DMS114 treated with DMSO at 0.1 percent for 48 hours (cell line): ENCODE measurements around the gene TBL1X.

Source experiments
- DNase-seq: peaks from one replicate; lab custom pipeline; 2025; ENCODE audit not compliant: unreplicated experiment; lab: John Stamatoyannopoulos, UW

The TBL1X gene

GRCh38 chrX:9619133-9619532, 154.3 kb downstream of the TBL1X start:
- DNase-seq: no peak

- DNase-seq: no peak
Measured at GRCh38 chrX:9619581-9619980, 154.7 kb downstream of the TBL1X start.

GRCh38 chrX:9622128-9622527, 157.3 kb downstream of the TBL1X start:
- no peak for DNase-seq

DNA sequence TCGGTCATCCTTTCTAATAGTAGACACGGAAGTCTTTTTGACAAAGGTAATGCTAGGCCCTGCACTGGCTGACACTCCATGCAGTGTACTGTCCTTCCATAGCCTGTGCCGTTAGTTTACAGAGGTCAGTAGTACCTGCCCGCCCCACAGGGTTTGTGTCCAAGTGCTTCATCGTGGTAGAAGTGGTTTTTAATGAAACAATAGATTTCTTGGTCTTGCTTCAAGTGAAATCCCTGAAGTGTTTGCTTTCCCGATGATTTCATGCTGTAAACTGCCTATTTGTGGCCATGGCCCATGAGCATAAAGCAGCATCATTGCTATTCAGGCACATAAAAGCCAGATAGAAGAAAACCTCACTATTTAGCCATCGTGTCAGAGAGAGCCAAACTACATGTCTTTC, 161.5 kb downstream of the TBL1X start:
- DNase-seq: no peak

GRCh38 chrX:9627922-9628321, 163.1 kb downstream of the TBL1X start:
- DNase-seq: no peak

DNA sequence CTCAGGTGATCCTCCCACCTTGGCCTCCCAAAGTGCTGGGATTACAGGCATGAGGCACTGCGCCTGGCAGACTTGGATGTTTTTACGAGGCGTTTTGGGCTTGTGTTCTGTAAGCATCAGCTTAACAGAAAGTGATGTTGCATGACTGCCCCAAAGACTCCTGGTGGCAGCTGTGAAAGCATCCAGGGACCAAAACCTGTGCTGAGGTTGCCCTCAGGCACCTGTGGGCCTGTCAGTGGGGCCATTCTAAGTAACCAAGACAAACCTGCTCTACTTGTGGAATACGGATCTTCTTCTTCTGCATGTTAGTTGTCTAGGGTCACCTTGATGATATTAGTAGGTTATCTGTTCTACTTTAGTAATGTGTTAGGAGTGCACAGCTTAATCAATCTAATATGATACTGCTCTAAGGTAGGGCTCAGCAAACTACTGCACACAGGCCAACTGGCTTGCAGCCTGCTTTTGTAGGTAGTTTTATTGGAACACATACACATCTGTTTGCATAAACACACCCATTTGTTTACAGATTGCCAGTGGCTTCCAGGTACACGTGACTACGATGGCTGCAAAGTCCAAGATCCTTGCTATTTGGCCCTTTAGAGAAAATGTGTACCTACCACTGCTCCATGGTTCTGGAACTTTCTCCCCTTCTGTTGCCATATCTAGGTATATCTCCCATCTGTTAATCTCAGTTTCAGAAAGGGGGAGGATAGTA, 164.1 kb downstream of the TBL1X start:
- no peak for DNase-seq

GRCh38 chrX:9634551-9634950, 169.7 kb downstream of the TBL1X start:
- DNase-seq: no peak

DNA sequence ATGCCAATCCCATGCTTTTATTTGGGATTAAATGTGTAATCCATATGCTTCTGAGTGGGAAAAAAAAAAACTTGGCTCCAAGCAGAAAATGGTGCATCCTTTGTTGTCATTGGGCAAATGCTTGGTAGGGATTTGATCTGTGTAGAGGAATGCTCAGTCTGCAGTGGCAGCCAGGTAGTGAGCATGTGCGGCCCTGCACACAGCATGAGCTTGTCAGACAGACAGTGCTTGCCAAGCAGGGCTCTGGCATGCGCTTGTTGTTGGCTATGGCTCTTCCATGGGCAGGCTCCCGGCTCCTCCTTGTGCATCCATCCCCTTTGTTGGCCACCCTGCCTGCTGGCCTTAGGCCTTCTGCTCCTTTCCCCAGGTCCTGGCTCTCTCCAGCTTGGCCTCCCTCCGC, 170.5 kb downstream of the TBL1X start:
- DNase-seq: no peak

DNA sequence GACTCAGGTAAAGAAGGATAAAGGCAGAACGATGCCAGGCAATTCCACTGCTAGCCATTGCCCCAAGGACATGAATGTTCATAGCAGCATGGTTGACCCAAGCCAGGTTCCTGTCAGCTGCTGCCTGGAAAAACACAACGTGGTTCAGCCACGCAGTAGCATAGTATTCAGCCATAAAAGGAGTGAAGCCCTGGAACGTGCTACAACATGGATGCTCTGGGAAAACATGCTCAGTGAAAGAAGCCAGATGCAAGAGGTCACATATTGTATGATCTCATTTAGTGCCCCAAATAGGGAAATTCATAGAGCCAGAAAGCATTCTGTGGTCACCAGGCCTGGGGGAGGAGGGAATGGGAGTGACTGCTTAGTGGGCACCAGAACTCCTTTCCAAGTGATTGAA, 170.9 kb downstream of the TBL1X start:
- DNase-seq: no peak

DNA sequence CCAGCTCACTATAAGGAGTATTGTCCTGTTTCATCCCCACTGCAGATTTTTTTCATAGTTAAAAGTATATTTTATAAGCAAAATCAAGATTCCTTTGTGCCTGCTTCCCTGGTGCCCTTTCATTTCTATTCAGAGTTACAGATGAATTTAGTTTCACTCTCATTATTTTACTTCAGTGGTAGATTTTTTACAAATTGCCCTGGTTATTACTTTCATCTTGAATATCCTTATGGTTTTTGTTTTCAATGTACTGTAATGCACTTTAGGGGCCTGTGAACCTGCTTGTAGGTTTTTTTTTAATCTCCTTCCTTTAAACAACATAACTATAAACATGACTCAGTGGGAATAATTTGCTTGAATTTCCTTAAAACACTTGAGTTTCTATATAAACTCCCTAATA, 174.0 kb downstream of the TBL1X start:
- DNase-seq: no peak

GRCh38 chrX:9642270-9642995, 177.6 kb downstream of the TBL1X start:
- no peak for DNase-seq

DNA sequence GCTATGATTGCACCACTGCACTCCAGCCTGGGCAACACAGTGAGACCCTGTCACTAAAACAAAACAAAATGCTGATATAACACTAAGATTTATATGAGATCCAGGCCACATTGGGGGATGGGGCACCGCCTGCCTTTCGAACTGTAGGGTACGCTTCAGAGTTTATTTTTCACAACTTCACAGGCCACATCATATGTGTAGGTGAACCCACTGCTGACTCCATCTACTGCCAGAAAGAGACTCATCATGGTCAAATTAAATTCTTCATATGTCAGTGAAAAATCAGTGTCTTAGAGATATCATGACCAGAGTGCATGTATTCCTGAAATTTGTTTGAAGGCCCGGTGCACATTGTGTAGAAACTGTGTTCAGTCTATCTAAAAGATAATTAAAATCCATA, 178.9 kb downstream of the TBL1X start:
- DNase-seq: no peak

DNA sequence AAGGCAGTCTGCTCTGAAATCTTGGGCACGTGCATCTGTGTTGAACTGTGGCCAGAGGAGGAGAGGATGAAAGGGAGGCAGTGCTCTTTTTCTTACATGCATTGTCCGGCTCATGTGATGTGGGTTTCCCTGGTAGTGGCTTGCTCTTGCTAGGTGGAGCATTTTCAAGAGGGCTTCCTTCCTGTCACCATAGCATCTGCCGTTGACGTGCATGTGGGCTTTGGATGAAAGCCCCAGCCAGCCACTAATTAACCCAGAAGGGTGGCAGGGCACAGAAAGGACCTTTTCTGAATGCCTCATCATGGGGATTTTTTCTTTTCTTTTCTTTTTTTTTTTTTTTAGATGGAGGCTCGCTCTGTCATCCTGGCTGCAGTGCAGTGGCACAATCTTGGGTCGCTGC, 179.5 kb downstream of the TBL1X start:
- DNase-seq: no peak

DNA sequence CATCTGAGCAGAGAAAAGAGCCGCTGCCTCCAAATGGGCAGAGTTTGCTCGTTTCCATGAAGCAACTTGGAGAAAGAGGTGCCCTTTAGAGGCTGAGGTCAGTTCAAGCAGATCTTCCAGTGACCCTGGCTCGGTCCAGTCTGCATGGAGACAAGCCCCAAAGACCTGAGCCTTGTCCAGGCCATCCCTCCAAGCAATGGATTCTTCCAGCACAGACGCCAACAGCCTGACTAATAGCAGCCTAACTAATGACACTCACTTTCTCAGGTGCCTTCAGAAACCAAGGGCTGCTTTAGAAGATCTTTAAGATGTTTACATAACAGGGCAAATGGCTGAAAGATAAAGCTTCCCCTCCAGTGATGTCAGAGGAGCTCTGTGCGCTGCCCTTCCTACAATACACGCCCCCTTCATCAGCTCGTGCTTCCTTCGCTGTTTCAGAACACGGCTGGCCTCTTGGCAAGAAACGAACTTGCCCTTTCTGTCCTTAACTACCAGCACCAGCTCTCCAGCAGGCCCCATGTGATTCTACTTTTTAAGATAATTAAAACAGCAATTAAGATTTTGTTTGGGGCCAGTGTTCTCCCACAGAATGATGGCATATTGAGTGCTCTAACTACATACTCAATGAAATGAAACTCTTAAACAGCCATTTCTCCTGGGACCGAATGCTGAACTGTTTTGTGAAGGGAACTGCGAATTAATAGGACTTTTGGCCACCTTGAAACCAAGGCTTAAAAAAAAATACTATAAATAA, 181.8 kb downstream of the TBL1X start:
- no peak for DNase-seq

DNA sequence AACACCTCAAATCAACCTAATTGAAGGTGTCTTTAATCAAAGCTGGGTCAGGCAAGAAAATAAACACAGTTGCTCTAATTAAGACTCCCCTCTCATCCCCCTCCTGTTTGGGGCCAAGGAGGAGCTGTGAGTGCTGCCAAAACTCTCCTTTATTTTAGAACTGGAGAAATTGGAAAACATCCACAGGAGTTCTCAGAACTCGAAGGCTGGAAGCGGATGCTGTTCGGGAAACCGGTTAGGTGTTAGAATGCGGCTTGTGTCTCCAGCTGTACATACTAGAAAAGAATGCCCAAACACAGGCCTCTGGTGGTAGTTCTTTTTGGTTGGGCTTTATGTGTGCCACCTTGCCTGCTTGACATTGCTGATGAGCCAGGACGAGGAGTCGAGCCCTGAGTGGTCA, 182.6 kb downstream of the TBL1X start:
- no peak for DNase-seq

GRCh38 chrX:9650091-9650490, 185.2 kb downstream of the TBL1X start:
- DNase-seq: no peak

DNA sequence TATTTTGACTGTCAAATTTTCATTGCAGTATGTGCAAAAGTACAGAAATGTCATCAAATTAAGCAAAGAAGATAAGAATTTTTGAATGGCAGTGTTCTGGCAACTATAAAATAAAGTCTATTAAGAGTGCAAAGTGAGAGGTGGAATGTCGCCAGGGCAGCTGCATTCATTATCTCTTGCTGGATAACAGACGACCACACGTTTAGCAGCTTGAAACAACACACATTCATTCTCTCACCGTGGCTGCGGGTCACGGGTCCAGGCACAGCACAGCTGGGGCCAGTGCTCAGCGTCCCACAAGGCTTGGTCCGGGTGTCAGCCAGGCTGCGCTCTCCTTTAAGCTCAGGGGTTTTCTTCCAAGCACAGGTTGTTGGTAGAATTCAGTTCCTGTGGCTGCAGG, 186.9 kb downstream of the TBL1X start:
- DNase-seq: no peak

DNA sequence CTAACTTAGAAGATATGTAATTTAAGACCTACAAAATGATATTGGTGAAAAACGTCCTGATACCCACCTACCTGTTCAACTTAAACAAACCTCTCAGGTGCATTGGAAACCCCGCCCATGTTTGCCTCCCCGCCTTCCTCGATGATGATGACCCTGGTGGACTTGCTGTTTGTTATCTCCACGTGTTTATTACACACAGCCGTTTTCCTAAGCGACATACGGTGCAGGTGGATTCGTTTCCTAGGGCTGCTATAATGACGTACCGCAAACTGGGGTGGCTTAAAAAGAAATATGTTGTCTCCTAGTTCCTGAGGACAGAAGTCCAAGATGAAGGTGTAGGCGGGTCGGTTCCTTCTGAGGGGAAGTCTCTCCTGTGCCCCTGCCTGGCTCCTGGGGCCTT, 190.1 kb downstream of the TBL1X start:
- no peak for DNase-seq

DNA sequence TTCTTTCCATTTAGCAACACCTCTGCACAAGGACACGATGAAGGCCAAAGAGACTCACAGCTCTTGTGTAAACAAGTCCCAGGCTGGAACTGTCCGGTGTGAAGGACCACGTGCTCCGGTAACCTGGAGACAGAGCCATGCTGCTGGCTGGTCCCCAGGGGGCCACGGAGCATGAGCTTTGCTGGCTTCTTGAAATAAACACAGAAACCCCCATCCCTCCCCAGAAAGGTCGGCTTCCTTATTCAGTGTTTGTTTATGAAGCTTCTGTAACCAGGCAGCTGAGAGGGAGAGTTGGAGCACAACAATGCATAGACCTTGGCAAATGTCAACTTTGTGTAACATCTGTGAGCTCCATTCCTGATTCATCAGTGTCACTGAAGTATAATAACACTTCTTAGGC, 191.4 kb downstream of the TBL1X start:
- DNase-seq: no peak

- no peak for DNase-seq
Measured at GRCh38 chrX:9656871-9657270, 192.0 kb downstream of the TBL1X start.

DNA sequence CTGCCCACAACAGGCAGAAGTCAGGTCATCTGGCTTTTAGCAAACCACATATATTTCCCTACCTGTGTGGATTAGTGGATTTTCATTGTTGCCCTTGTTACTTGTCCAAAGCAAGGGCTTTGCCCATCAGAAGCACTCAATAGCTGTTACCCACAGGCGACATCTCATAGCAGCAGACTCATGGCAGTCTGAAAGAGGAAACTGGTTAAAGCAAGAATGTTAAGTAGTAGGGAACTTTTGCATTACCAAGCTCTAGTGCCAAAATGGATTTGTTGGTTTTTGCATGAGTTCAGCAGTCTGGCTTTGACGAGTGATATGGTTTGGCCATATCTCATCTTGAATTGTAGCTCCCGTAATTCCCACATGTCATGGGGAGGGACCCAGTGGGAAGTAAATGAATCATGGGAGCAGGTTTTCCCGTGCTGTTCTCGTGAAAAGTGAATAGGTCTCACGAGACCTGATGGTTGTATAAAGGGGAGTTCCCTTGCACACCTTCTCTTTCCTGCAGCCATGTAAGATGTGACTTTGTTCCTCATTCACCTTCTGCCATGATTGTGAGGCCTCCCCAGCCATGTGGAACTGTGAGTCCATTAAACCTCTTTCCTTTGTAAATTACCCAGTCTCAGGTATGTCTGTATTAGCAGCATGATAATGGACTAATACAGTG, 192.9 kb downstream of the TBL1X start:
- DNase-seq: no peak

DNA sequence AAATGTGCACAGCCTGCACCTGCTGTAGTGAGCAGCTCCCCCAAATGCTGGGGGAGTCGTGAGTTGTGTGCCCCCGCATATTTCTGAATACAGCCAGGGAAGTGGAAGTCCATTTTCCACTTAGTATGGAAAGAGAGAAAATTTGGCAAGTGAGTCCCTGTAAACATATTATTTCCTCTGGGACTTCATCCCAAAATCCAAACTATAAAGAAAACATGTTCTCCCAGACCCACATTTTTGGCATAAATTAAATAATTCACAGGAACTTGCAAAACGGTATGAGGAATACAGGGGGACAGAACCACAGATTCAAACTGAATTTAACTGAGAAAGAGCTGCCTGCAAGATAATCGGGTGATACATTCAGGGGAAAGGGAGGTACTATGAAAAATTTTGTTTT, 193.6 kb downstream of the TBL1X start:
- no peak for DNase-seq
